OCI-LY7 (cell line): ENCODE measurements around the gene DBI.

Experiments used
- EZH2phosphoT487 ChIP-seq: fragments of 200-600 bp; sonication (generic); IDR thresholded peaks from 2 replicates; pipeline ENCODE4 v1.6.1; 2018; ENCODE audit warnings: low read depth, borderline replicate concordance, mild to moderate bottlenecking, mixed run types, antibody characterized with exemption, low read length, moderate library complexity, mixed read lengths
- TF ChIP-seq, protein P1 (sequence below): fragments of 200-600 bp; sonication (generic); conservative IDR thresholded peaks from 2 replicates; pipeline ENCODE4 v1.5.1; 2014; ENCODE audit warnings: mild to moderate bottlenecking, antibody characterized with exemption, low read length, moderate library complexity, mixed read lengths

GRCh38 chr2:119333833-119334232 lies 32.9 kb upstream of the DBI start:
- TF ChIP-seq, protein P1, sequence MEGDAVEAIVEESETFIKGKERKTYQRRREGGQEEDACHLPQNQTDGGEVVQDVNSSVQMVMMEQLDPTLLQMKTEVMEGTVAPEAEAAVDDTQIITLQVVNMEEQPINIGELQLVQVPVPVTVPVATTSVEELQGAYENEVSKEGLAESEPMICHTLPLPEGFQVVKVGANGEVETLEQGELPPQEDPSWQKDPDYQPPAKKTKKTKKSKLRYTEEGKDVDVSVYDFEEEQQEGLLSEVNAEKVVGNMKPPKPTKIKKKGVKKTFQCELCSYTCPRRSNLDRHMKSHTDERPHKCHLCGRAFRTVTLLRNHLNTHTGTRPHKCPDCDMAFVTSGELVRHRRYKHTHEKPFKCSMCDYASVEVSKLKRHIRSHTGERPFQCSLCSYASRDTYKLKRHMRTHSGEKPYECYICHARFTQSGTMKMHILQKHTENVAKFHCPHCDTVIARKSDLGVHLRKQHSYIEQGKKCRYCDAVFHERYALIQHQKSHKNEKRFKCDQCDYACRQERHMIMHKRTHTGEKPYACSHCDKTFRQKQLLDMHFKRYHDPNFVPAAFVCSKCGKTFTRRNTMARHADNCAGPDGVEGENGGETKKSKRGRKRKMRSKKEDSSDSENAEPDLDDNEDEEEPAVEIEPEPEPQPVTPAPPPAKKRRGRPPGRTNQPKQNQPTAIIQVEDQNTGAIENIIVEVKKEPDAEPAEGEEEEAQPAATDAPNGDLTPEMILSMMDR, result no peak
- no peak for TF ChIP-seq EZH2phosphoT487
